GM12878 (cell line): ENCODE data around the gene RRP36. TPM values are rescaled to one million over a fixed set of nuclear protein-coding genes. Genes with fewer than 3 reads are reported as not detected.

ENCODE experiments used
- ATAC-seq: fragments of 200-7000 bp; cut with Tn5 transposase; 3 replicates; pipeline ENCODE4 v1.9.1; 2020; ENCODE audit warnings: mild to moderate bottlenecking, moderate library complexity
- BruUV-seq: library from RNA; stranded (reverse); fragments of 400-500 nt; replicated peaks from 2 replicates; lab custom pipeline; 2021; lab: Mats Ljungman, UMichigan
- CTCF ChIA-PET: fragments of 300-600 bp; sonication (Branson Sonifier 250); formaldehyde crosslinking; extraction: SDS; loops from one replicate; lab custom pipeline; 2021; ENCODE audit warnings: inconsistent platforms; lab: Yijun Ruan, JAX
- POLR2A ChIA-PET: fragments of 350-600 bp; formaldehyde crosslinking; extraction: SDS; loops from one replicate; lab custom pipeline; 2021; ENCODE audit warnings: inconsistent platforms; lab: Charles Lee
- RAD21 ChIA-PET: fragments of 300-600 bp; sonication (Branson Sonifier 250); formaldehyde crosslinking; loops from one replicate; lab custom pipeline; 2023; ENCODE audit warnings: antibody characterized with exemption; ENCODE audit not compliant: unreplicated experiment; lab: Charles Lee
- SMC1A ChIA-PET: fragments of 300-600 bp; sonication (Branson Sonifier 250); formaldehyde crosslinking; loops from one replicate; lab custom pipeline; 2023; ENCODE audit not compliant: unreplicated experiment, uncharacterized antibody; lab: Charles Lee
- DNase-seq: peaks from one replicate; pipeline ENCODE4 v3.0.0-alpha.2; 2011; ENCODE audit warnings: low read depth, low spot score
- FAIRE-seq: peaks from 3 replicates; lab custom pipeline; 2011; peaks lifted over from hg19 to GRCh38; lab: Jason Lieb, UNC
- H2AFZ ChIP-seq: 2 replicates; pipeline ENCODE4 v1.6.0; 2011; ENCODE audit warnings: low read depth, low read length, control low read depth; ENCODE audit not compliant: control insufficient read depth
- H3K27ac ChIP-seq: 2 replicates; pipeline ENCODE4 v1.5.1; 2011; ENCODE audit warnings: control low read depth; ENCODE audit not compliant: control insufficient read depth, insufficient read depth
- H3K27me3 ChIP-seq, 2 experiments: replicated peaks in 1 of 2; 2 replicates each; pipeline versions ENCODE4 v1.6.0 to v1.6.1; 2011; ENCODE audit warnings: low read length in 1 of 2; ENCODE audit not compliant: control insufficient read depth in 2 of 2, insufficient read depth in 2 of 2
- H3K36me3 ChIP-seq, 2 experiments: 2 replicates each; pipeline ENCODE4 v1.5.1; 2011; ENCODE audit warnings: low read length in 1 of 2; ENCODE audit not compliant: control insufficient read depth in 2 of 2, insufficient read depth in 2 of 2
- H3K4me1 ChIP-seq: 2 replicates; pipeline ENCODE4 v1.6.1; 2011; ENCODE audit warnings: mild to moderate bottlenecking, low read length, moderate library complexity, mixed read lengths; ENCODE audit not compliant: control insufficient read depth, insufficient read depth
- H3K4me2 ChIP-seq: 2 replicates; pipeline ENCODE4 v1.6.0; 2011; ENCODE audit warnings: control low read depth; ENCODE audit not compliant: control insufficient read depth, insufficient read depth
- H3K4me3 ChIP-seq: fragments of 200-600 bp; sonication (generic); 2 replicates; pipeline ENCODE4 v1.5.1; 2016
- H3K79me2 ChIP-seq: 2 replicates; pipeline ENCODE4 v1.6.0; 2011; ENCODE audit warnings: low read length; ENCODE audit not compliant: control insufficient read depth, insufficient read depth
- H3K9ac ChIP-seq: 2 replicates; pipeline ENCODE4 v1.8.0; 2011; ENCODE audit warnings: low read length, control low read depth, mixed read lengths; ENCODE audit not compliant: control insufficient read depth, insufficient read depth
- H3K9me3 ChIP-seq: replicated peaks from 3 replicates; pipeline ENCODE4 v1.5.1; 2011; ENCODE audit warnings: mild to moderate bottlenecking, low read length; ENCODE audit not compliant: control insufficient read depth, insufficient read depth
- H4K20me1 ChIP-seq: 2 replicates; pipeline ENCODE4 v1.6.0; 2011; ENCODE audit not compliant: control insufficient read depth, insufficient read depth
- IKZF1 ChIP-seq: fragments of 450-650 bp; conservative IDR thresholded peaks from 2 replicates; pipeline ENCODE4 v1.6.1; 2017; ENCODE audit warnings: antibody characterized with exemption, mild to moderate bottlenecking
- POLR2A ChIP-seq: IDR thresholded peaks from 2 replicates; pipeline ENCODE4 v1.6.1; 2011; ENCODE audit warnings: low read depth, mild to moderate bottlenecking, low read length
- PRDM15 ChIP-seq: fragments of 450-650 bp; formaldehyde crosslinking; IDR thresholded peaks from 2 replicates; pipeline ENCODE4 v1.4.0; 2020; ENCODE audit warnings: mild to moderate bottlenecking, moderate library complexity
- RAD51 ChIP-seq: fragments of 450-650 bp; IDR thresholded peaks from 2 replicates; pipeline ENCODE4 v1.6.1; 2016; ENCODE audit warnings: moderate library complexity, mild to moderate bottlenecking, inconsistent platforms
- SP1 ChIP-seq: IDR thresholded peaks from one replicate; pipeline ENCODE4 v1.6.1; 2011; ENCODE audit warnings: low read depth, low read length
- ZNF207 ChIP-seq: fragments of 450-650 bp; IDR thresholded peaks from 2 replicates; pipeline ENCODE4 v1.6.1; 2014; ENCODE audit warnings: antibody characterized with exemption, mild to moderate bottlenecking, borderline replicate concordance
- WGBS: methylation state at CpG from one replicate; pipeline ENCODE4 v1.1.6; 2016; ENCODE audit warnings: low lambda C conversion rate; ENCODE audit not compliant: insufficient replicate concordance, insufficient coverage; ENCODE audit errors: missing lambda C conversion rate; 5-methylcytosine and 5-hydroxymethylcytosine counted together
- in situ Hi-C: fragments of 300-500 bp; cut with MboI; formaldehyde crosslinking; loops from 9 replicates; pipeline ENCODE4 v1.14.3; 2018; ENCODE audit warnings: mixed read lengths
- intact Hi-C: fragments of 100-400 bp; cut with micrococcal nuclease; formaldehyde crosslinking; loops from one replicate; pipeline ENCODE4 v1.14.2; 2022; ENCODE audit not compliant: unreplicated experiment
- polyA plus RNA-seq, 11 experiments: library from polyadenylated mRNA; depleted of rRNA in 4 of 11; unstranded in 6 of 11; stranded (reverse) in 5 of 11; fragments of >200 nt; fragmentation: Nextera tagmentation in 4 of 11; fragmentation: Illumina TruSeq in 1 of 11; extraction: Ambion mirVana in 4 of 11; extraction: Trizol in 1 of 11; gene quantifications; 1 replicate in 1 of 11; 2 replicates in 10 of 11; pipeline versions ENCODE4 v1.2.1 to v1.2.3, GENCODE V29; 2011 to 2016; ENCODE audit warnings: inconsistent platforms in 2 of 11, missing spikeins in 2 of 11, low read depth in 1 of 11
- total RNA-seq, 4 experiments: library from RNA; depleted of rRNA in 3 of 4; stranded (reverse); fragments of >200 nt in 3 of 4; fragmentation: Illumina TruSeq in 1 of 4; extraction: Trizol in 1 of 4; gene quantifications; 2 replicates each; pipeline versions ENCODE4 v1.2.1 to v1.2.3, GENCODE V29; 2013 to 2021

RRP36 gene
- total and polyA plus RNA-seq, 10 of the 15 experiments (the other 5 are each of a cell fraction or from before 2014, with no cell fraction given) = 17.6 to 101 (median 69.7) TPM

- H3K27ac ChIP-seq = no peak overlapping the region
- in situ Hi-C loops = no loop called here
- H2AFZ ChIP-seq = no peak overlapping the region
- H3K36me3 ChIP-seq = peaks cover 10 to 40% of the 10 kb centered on the region in 2 experiments; a peak in 3 of 4 replicates
- BruUV-seq = no TSS peak
- ChIA-PET CTCF (interaction anchor here (0.6 to 1.0 kb wide), 3 partner anchors 96 to 481 kb away, joined by 3 to 5 read pairs (median 3); no protein-coding TSS in a partner anchor), RAD21 (no interaction called here), SMC1A (no interaction called here), POLR2A (interaction anchor here (0.6 to 1.8 kb wide), 3 partner anchors 48 to 438 kb away, joined by 3 to 4 read pairs (median 4); partner anchors contain the start of gene PPP2R5D)
- H3K79me2 ChIP-seq = peaks cover 12% of the 10 kb centered on the region
- TF ChIP-seq RAD51 (no peak), SP1 (no peak), PRDM15 (no peak), POLR2A (peak; percentile 37; the same call in 1 of the 2 replicates), ZNF207 (no peak), IKZF1 (no peak)
- intact Hi-C loops = no loop called here
- 80% methylated on average over 7 of the region's 7 CpGs for WGBS
- H3K9me3 ChIP-seq = no peaks in the 10 kb centered on the region
- H4K20me1 ChIP-seq = no peaks in the 10 kb centered on the region
- ATAC-seq (no peak), FAIRE-seq (no peak), DNase-seq (no peak)
- H3K9ac ChIP-seq = no peak overlapping the region
- no peak overlapping the region for H3K4me3 ChIP-seq
- H3K4me2 ChIP-seq = no peak overlapping the region
- peaks cover 13% of the 10 kb centered on the region for H3K4me1 ChIP-seq
- no peaks in the 10 kb centered on the region for H3K27me3 ChIP-seq
Observed at GRCh38 chr6:43047998-43048397, 26.6 kb downstream of the RRP36 start.
